Measurements from ENCODE around the gene PSMC5. TPM values are rescaled to one million over a fixed set of nuclear protein-coding genes. Genes with fewer than 3 reads are reported as not detected.

Gene PSMC5
- total and polyA plus RNA-seq, 9 of the 15 experiments (the other 6 are each of a cell fraction or from before 2014, with no cell fraction given): 89.2 to 393 (median 161) TPM

DNA sequence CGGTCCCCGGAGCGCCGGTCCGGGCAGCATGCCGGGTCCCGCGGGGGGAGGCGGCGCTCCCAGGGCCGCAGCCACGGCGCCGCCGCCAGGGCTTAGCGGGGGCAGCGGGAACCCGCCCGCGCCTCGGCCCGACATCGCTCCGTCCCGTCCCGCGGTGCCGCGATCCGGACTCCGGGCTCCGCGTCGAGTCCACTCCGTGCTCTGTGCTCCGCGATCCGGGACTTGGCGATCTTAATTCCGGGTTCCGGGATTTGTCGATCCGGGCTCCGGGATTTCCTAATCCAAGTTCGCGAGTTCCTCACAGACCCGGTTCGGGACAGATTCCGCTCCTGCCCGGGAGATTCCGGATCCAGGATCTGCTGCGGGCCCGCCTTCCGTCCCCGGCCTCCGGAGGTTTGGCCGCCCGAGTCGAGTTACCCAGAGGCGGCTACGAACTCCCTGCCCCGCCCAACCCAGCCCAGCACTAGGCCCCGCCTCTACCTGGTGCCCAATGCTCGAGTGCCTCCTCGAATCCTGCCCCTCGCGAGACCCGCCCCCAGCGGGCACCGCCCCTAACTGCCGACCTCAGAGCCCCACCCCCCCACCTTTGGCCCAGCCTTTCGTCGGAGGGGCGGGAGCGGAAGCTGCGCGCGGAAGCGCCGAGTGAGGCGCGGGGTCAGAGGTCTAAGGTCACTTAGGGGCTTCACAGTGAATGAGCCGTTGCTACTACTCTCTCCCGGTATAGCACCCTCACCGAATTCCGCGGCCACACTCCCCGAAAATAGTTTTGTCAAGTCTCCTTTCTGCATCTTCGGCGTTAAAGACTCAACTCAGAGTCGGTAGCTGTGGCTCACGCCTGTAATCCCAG, 15.5 kb downstream of the PSMC5 start, which contains the start of gene SMARCD2 (continued):
- TF ChIP-seq PCBP1 (IDR thresholded peaks at IDR 0.05; ENCODE audit: low read depth, low read length, poor library complexity, severe bottlenecking) (no peak), BRF2 (IDR thresholded peaks at IDR 0.05; ENCODE audit: borderline replicate concordance, insufficient read depth, insufficient read length) (no peak), NR2F6 (CRISPR knock-in tag; IDR thresholded peaks at IDR 0.05) (peak; percentile 80), ARID3A (IDR thresholded peaks at IDR 0.05; ENCODE audit: borderline replicate concordance, low read depth, low read length) (peak; percentile 100), SNIP1 (IDR thresholded peaks at IDR 0.05; ENCODE audit: low read depth) (no peak), MCM5 (IDR thresholded peaks at IDR 0.05; ENCODE audit: low read depth) (no peak), ZNF717 (CRISPR knock-in tag; IDR thresholded peaks at IDR 0.05) (no peak), PHF21A (IDR thresholded peaks at IDR 0.05; ENCODE audit: borderline replicate concordance, low read depth) (peak; percentile 87), NONO (IDR thresholded peaks at IDR 0.05; ENCODE audit: low read depth in 2 of 2, low read length in 1 of 2) (peak in 1 of 2 experiments; percentile 95; a peak in 2 of 4 replicates), ZKSCAN1 (IDR thresholded peaks at IDR 0.05; ENCODE audit: low read depth, low read length) (peak; percentile 82; the same call in 1 of the 2 replicates), E2F8 (IDR thresholded peaks at IDR 0.05; ENCODE audit: low read depth, partially characterized antibody) (peak; percentile 12), IFI16 (CRISPR knock-in tag; IDR thresholded peaks at IDR 0.05) (no peak), RBFOX2 (IDR thresholded peaks at IDR 0.05; ENCODE audit: low read depth, low read length) (peak; percentile 83), RBM17 (IDR thresholded peaks at IDR 0.05; ENCODE audit: borderline replicate concordance, low read depth, low read length) (no peak), IRF9 (tag; IDR thresholded peaks at IDR 0.05) (no peak), CHD2 (IDR thresholded peaks at IDR 0.05; ENCODE audit: low read depth, low read length) (peak; percentile 96)
- TF ChIP-seq, protein P1, sequence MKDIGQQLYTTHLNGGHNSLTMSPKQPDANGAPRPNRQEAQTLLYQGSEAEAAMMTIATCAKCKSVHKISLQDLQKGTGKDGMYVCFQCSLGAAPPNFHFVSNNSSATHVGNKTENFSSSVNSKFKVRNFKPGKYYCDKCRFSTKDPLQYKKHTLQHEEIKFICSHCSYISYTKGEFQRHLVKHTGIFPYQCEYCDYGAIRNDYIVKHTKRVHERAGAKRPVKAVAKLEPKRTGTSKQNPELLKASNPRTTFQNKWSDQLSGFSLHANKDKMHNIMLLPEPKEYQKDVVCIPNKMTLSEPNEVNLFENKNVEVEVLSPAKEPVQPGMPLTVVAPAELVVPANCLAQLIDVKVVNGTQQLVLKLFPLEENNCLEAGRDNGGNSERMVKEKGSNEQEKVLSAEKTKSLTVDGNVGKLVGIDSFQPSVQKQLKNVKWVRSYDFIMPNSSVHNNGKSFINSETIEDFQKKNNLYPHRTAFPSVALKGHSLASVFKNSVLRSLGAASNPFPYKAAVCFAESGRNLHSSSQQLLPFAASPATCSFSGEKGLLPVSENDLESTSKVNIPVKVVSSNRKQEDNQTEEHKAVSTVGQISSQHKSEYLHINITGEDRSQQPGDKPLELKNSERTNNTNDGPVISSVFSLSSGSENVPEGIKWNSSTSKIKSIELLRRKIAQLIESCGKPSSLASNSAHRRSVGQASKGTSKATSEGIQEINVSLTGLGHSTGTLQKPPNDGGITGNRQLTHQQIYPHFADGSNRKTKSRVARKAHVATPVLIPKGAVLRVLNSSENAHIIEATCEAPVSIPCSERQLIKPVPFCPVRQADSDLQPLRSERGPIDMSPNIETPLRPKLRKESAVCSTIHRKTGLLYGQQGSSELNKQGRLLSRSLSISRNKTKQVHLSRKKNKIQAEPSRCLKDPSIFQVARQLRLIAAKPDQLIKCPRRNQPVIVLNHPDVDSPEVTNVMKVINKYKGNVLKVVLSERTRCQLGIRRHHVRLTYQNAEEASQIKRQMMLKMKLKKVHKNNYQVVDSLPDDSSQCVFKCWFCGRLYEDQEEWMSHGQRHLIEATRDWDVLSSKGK (CRISPR knock-in tag; IDR thresholded peaks at IDR 0.05): no peak

All from K562 (cell line).